ENCODE results near the gene THSD7A. TPM values are rescaled to one million over a fixed set of nuclear protein-coding genes. Genes with fewer than 3 reads are reported as not detected.

Gene THSD7A
- total RNA-seq, 1 donor from 2014 or later: 8.0 TPM

DNA sequence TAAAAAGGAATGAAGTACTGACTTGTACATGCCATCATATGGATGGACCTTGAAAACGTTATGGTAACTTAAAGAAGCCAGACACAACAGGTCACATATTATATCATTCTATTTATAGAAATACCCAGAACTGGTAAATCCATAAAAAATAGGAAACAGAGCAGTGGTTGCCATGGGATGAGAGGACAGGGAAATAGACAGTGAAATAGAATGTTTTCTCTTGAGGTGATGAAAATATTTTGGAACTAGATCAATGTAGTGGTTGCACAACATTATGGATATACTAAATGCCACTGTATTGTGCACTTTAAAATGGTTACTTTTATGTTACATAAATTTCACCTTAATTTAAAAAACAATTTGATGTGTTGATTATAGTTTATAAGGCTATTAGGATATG is 318.5 kb downstream of the THSD7A start:
- Histone ChIP-seq H3K4me3 (no peak overlapping the region), H3K27me3 (no peaks in the 10 kb centered on the region), H3K4me1 (no peaks in the 10 kb centered on the region), H3K27ac (no peak overlapping the region), H3K9me3 (no peaks in the 10 kb centered on the region), H3K36me3 (no peaks in the 10 kb centered on the region)
- intact Hi-C loops (cut with DNase I): no loop called here
- ATAC-seq (no peak), DNase-seq (no peak)
- TF ChIP-seq, protein P1, sequence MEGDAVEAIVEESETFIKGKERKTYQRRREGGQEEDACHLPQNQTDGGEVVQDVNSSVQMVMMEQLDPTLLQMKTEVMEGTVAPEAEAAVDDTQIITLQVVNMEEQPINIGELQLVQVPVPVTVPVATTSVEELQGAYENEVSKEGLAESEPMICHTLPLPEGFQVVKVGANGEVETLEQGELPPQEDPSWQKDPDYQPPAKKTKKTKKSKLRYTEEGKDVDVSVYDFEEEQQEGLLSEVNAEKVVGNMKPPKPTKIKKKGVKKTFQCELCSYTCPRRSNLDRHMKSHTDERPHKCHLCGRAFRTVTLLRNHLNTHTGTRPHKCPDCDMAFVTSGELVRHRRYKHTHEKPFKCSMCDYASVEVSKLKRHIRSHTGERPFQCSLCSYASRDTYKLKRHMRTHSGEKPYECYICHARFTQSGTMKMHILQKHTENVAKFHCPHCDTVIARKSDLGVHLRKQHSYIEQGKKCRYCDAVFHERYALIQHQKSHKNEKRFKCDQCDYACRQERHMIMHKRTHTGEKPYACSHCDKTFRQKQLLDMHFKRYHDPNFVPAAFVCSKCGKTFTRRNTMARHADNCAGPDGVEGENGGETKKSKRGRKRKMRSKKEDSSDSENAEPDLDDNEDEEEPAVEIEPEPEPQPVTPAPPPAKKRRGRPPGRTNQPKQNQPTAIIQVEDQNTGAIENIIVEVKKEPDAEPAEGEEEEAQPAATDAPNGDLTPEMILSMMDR (IDR thresholded peaks at IDR 0.05): no peak

DNA sequence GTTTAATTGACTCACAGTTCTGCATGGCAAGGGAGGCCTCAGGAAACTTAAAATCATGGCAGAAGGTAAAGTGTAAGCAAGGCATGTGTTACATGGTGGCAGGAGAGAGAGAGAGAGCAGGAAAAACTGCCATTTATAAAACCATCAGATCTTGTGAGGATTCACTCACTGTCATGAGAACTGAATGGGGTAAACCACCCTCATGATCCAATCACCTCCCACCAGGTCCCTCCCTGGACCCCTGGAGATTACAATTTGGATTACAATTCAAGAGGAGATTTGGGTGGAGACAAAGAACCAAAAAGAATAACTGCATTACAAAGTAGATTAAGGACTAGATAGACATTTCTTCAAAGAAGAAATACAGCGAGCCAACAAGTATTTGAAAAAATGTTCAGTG is 324.1 kb downstream of the THSD7A start:
- intact Hi-C loops (cut with DNase I): no loop called here
- ATAC-seq: no peak

DNA sequence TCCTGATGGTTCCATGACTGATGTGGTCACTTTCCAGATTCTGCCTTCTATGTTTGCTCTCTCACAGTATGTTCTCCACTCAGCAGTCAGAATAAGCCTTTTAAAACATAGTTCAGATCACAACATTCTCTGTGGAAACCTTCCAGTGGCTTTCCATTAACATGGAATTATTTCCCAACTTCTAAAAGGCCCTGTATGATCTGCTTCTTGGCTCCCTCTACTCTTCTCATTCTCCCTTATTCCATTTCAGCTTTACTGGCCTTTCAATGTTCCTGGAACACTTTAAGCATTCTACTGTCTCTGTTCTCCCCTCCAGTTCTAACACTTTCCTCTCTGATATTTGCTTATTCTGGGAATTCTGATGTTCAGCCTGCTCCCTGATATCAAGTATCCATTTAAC is 325.6 kb downstream of the THSD7A start:
- no peaks in the 10 kb centered on the region for H3K4me1 ChIP-seq
- H3K36me3 ChIP-seq: no peaks in the 10 kb centered on the region
- H3K27ac ChIP-seq: no peak overlapping the region
- TF ChIP-seq, protein P1 (IDR thresholded peaks at IDR 0.05): no peak
- no peak overlapping the region for H3K4me3 ChIP-seq
- no peaks in the 10 kb centered on the region for H3K9me3 ChIP-seq
- intact Hi-C loops (cut with DNase I): no loop called here
- ATAC-seq (no peak), DNase-seq (no peak)
- no peaks in the 10 kb centered on the region for H3K27me3 ChIP-seq

More for the DNA sequence above, 324.1 kb downstream of the THSD7A start:
- H3K4me1 ChIP-seq: no peaks in the 10 kb centered on the region
- no peaks in the 10 kb centered on the region for H3K27me3 ChIP-seq
- no peak overlapping the region for H3K27ac ChIP-seq
- no peaks in the 10 kb centered on the region for H3K9me3 ChIP-seq
- TF ChIP-seq, protein P1 (IDR thresholded peaks at IDR 0.05): no peak
- no peak overlapping the region for H3K4me3 ChIP-seq
- no peak for DNase-seq
- no peaks in the 10 kb centered on the region for H3K36me3 ChIP-seq

DNA sequence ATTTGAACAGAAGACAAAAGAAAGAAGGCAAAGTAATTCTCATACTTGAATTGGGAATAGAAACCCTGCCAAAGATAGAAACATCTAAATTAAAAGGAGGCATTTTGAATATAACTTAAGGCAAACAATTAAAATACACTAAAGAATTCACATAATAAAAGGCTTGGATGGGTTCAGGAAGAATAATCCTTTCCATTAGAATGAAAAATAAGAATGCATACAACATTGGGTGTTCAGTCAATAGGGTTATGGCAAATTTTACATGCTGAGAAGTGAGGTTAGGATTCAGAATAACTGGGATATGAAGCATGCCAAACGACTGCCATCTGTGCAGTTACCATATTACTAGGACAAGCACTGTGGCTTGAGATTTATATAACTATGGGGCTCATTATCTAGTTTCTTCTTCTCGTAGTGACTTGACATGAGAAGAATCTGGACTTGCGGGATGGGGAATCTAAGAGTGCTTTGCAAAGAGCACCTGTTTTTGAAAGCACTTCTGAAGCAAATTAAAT is 326.5 kb downstream of the THSD7A start:
- DNase-seq (no peak), ATAC-seq (no peak)
- Histone ChIP-seq H3K4me1 (no peaks in the 10 kb centered on the region), H3K4me3 (no peak overlapping the region), H3K36me3 (no peaks in the 10 kb centered on the region), H3K9me3 (no peaks in the 10 kb centered on the region), H3K27me3 (no peaks in the 10 kb centered on the region), H3K27ac (no peak overlapping the region)
- intact Hi-C loops (cut with DNase I): no loop called here
- TF ChIP-seq, protein P1 (IDR thresholded peaks at IDR 0.05): no peak

DNA sequence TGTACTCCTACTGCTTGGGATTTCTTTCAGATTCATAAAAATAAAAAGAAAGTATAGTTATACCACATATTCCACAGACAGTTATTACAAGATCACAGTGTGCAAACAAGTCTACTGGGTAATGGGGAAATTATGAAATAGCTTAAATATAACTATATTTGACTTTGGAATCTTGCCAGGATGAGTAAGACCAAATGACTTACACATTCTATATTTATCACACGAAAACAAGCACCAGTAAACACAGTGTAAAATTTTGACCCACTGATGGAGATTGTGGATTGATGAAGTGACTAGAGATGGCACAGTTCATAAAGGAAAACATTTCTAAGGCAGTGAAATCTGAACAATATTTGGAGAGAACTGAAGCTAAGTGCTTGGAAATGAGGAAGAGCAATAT is 339.7 kb downstream of the THSD7A start:
- intact Hi-C loops (cut with DNase I): no loop called here
- DNase-seq: no peak
- no peak overlapping the region for H3K4me3 ChIP-seq
- H3K9me3 ChIP-seq: no peaks in the 10 kb centered on the region
- H3K4me1 ChIP-seq: no peaks in the 10 kb centered on the region
- no peak overlapping the region for H3K27ac ChIP-seq
- no peaks in the 10 kb centered on the region for H3K36me3 ChIP-seq
- no peaks in the 10 kb centered on the region for H3K27me3 ChIP-seq
- TF ChIP-seq, protein P1 (IDR thresholded peaks at IDR 0.05): no peak
- ATAC-seq: no peak

DNA sequence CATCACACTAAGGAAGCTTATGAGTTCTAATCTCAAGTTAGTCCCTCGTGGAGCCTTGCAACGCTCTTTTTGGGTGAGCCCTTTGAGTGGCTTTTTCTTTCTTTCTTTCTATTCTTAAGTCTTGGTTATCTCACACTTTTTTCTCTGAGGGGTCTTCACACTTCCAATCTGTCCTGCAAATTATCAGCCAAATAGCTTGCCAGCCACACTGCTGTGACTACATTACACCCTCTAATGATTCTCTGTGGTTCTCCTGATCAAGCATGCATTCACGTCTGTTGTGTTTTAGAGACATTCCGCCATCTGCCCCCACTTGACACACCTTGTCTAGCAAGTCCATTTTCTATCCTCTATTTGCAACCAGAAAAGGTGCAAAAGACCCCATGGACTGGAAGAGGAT is 340.2 kb downstream of the THSD7A start:
- no peak for ATAC-seq
- no peak overlapping the region for H3K4me3 ChIP-seq
- no peak overlapping the region for H3K27ac ChIP-seq
- no peaks in the 10 kb centered on the region for H3K9me3 ChIP-seq
- DNase-seq: no peak
- no peaks in the 10 kb centered on the region for H3K4me1 ChIP-seq
- no peaks in the 10 kb centered on the region for H3K27me3 ChIP-seq
- intact Hi-C loops (cut with DNase I): no loop called here
- no peaks in the 10 kb centered on the region for H3K36me3 ChIP-seq
- TF ChIP-seq, protein P1 (IDR thresholded peaks at IDR 0.05): no peak
